MM.1S (cell line): Measurements from ENCODE around the gene LGR5.

Experiments
- DNase-seq: peaks from one replicate; pipeline ENCODE4 v3.0.0-alpha.2; 2015
- H2AFZ ChIP-seq: fragments of 300-600 bp; sonication (generic); 2 replicates; pipeline ENCODE4 v1.6.0; 2016; ENCODE audit warnings: antibody characterized with exemption, low read length
- H3F3A ChIP-seq: fragments of 300-600 bp; sonication (generic); 2 replicates; pipeline ENCODE4 v1.6.1; 2016; ENCODE audit warnings: mild to moderate bottlenecking, antibody characterized with exemption, low read length, moderate library complexity, mixed read lengths; ENCODE audit not compliant: insufficient read depth
- H3K27ac ChIP-seq: fragments of 300-600 bp; sonication (generic); 2 replicates; pipeline ENCODE4 v1.5.1; 2016; ENCODE audit warnings: mild to moderate bottlenecking, low read length
- H3K27me3 ChIP-seq: fragments of 300-600 bp; sonication (generic); replicated peaks from 2 replicates; pipeline ENCODE4 v1.6.0; 2016; ENCODE audit warnings: low read length; ENCODE audit not compliant: insufficient read depth
- H3K36me3 ChIP-seq: fragments of 300-600 bp; sonication (generic); replicated peaks from 2 replicates; pipeline ENCODE4 v1.6.1; 2016; ENCODE audit warnings: mild to moderate bottlenecking, low read length, mixed read lengths; ENCODE audit not compliant: insufficient read depth
- H3K4me1 ChIP-seq: fragments of 300-600 bp; sonication (generic); 2 replicates; pipeline ENCODE4 v1.6.1; 2016; ENCODE audit warnings: low read length, mixed read lengths
- H3K4me2 ChIP-seq: fragments of 300-600 bp; sonication (generic); 2 replicates; pipeline ENCODE4 v1.6.0; 2016; ENCODE audit warnings: low read depth, low read length
- H3K4me3 ChIP-seq: fragments of 300-600 bp; sonication (generic); 2 replicates; pipeline ENCODE4 v1.5.1; 2016; ENCODE audit warnings: low read length, mixed read lengths
- H3K79me2 ChIP-seq: fragments of 300-600 bp; sonication (generic); 2 replicates; pipeline ENCODE4 v1.6.1; 2016; ENCODE audit warnings: mixed run types, low read length, mixed read lengths
- H3K9ac ChIP-seq: fragments of 300-600 bp; sonication (generic); 2 replicates; pipeline ENCODE4 v1.6.1; 2016; ENCODE audit warnings: low read length, mixed read lengths
- H3K9me2 ChIP-seq: fragments of 300-600 bp; sonication (generic); replicated peaks from 2 replicates; pipeline ENCODE4 v1.6.1; 2016; ENCODE audit warnings: mild to moderate bottlenecking, low read length, mixed read lengths; ENCODE audit not compliant: insufficient read depth
- H3K9me3 ChIP-seq: fragments of 300-600 bp; sonication (generic); replicated peaks from 2 replicates; pipeline ENCODE4 v1.6.1; 2016; ENCODE audit warnings: mild to moderate bottlenecking, low read length, mixed read lengths; ENCODE audit not compliant: insufficient read depth
- H4K20me1 ChIP-seq: fragments of 300-600 bp; sonication (generic); 2 replicates; pipeline ENCODE4 v1.6.1; 2016; ENCODE audit warnings: mild to moderate bottlenecking, low read length, moderate library complexity, mixed read lengths; ENCODE audit not compliant: insufficient read depth
- CTCF ChIP-seq: fragments of 300-600 bp; sonication (generic); IDR thresholded peaks from 2 replicates; pipeline ENCODE4 v1.5.1; 2016; ENCODE audit warnings: antibody characterized with exemption, low read length, mixed read lengths
- EZH2 ChIP-seq: fragments of 300-600 bp; sonication (generic); optimal IDR thresholded peaks from 2 replicates; pipeline ENCODE3; 2017; ENCODE audit warnings: low read depth, mild to moderate bottlenecking, antibody characterized with exemption, low read length, mixed read lengths
- EZH2phosphoT487 ChIP-seq: fragments of 300-600 bp; sonication (generic); IDR thresholded peaks from 2 replicates; pipeline ENCODE4 v1.6.1; 2018; ENCODE audit warnings: antibody characterized with exemption, low read length

The LGR5 gene

GRCh38 chr12:71432936-71433335 lies 6.7 kb upstream of the LGR5 start:
- Histone ChIP-seq H2AFZ (no peak overlapping the region), H3K9me3 (no peaks in the 10 kb centered on the region), H3K79me2 (no peaks in the 10 kb centered on the region), H3K9ac (no peak overlapping the region), H3F3A (no peaks in the 10 kb centered on the region), H3K27me3 (no peaks in the 10 kb centered on the region), H3K27ac (no peak overlapping the region), H3K4me3 (no peak overlapping the region), H3K4me1 (no peaks in the 10 kb centered on the region), H3K9me2 (no peaks in the 10 kb centered on the region), H4K20me1 (no peaks in the 10 kb centered on the region), H3K4me2 (no peak overlapping the region), H3K36me3 (no peaks in the 10 kb centered on the region)
- TF ChIP-seq CTCF: no peak
- no peak for DNase-seq

GRCh38 chr12:71436696-71437095 lies 2.9 kb upstream of the LGR5 start:
- Histone ChIP-seq H2AFZ (no peak overlapping the region), H3K4me2 (no peak overlapping the region), H3K9me2 (no peaks in the 10 kb centered on the region), H3K79me2 (no peaks in the 10 kb centered on the region), H3K27me3 (no peaks in the 10 kb centered on the region), H3K4me1 (no peaks in the 10 kb centered on the region), H3K9me3 (no peaks in the 10 kb centered on the region), H4K20me1 (no peaks in the 10 kb centered on the region), H3K4me3 (no peak overlapping the region), H3K27ac (no peak overlapping the region), H3F3A (no peaks in the 10 kb centered on the region), H3K9ac (no peak overlapping the region), H3K36me3 (no peaks in the 10 kb centered on the region)
- DNase-seq: no peak
- TF ChIP-seq EZH2phosphoT487 (no peak), EZH2 (no peak), CTCF (no peak)

- Histone ChIP-seq H3K36me3 (no peaks in the 10 kb centered on the region), H3K9ac (no peak overlapping the region), H4K20me1 (no peaks in the 10 kb centered on the region), H3K27me3 (no peaks in the 10 kb centered on the region), H3K9me3 (no peaks in the 10 kb centered on the region), H3F3A (no peaks in the 10 kb centered on the region), H3K9me2 (no peaks in the 10 kb centered on the region), H3K4me2 (no peak overlapping the region), H3K4me3 (no peak overlapping the region), H2AFZ (no peak overlapping the region), H3K27ac (no peak overlapping the region), H3K4me1 (no peaks in the 10 kb centered on the region), H3K79me2 (no peaks in the 10 kb centered on the region)
- TF ChIP-seq EZH2phosphoT487 (no peak), EZH2 (no peak), CTCF (no peak)
- no peak for DNase-seq
Observed at GRCh38 chr12:71438670-71439361, 782 bp upstream of the LGR5 start.
